Colonic mucosa (tissue), 4 donors: ENCODE results near the gene WDR49. TPM values are rescaled to one million over a fixed set of nuclear protein-coding genes. Genes with fewer than 3 reads are reported as not detected.

ENCODE experiments used
- DNase-seq: peaks from one replicate; pipeline ENCODE4 v3.0.0-alpha.2; 2020
- H3K27ac ChIP-seq: fragments of 200-600 bp; one replicate; pipeline ENCODE4 v1.8.0; 2021
- H3K27me3 ChIP-seq: fragments of 200-600 bp; one replicate; pipeline ENCODE4 v1.8.0; 2021
- H3K36me3 ChIP-seq: fragments of 200-600 bp; one replicate; pipeline ENCODE4 v1.8.0; 2021
- H3K4me1 ChIP-seq: fragments of 200-600 bp; one replicate; pipeline ENCODE4 v1.8.0; 2021; ENCODE audit warnings: mild to moderate bottlenecking
- H3K4me3 ChIP-seq: fragments of 200-600 bp; one replicate; pipeline ENCODE4 v1.8.0; 2021
- H3K9ac ChIP-seq, 2 donors: one replicate each; pipeline ENCODE4 v1.7.0; 2013; ENCODE audit warnings: control low read depth in 2 of 2, low read depth in 2 of 2, low read length in 2 of 2
- H3K9me3 ChIP-seq: fragments of 200-600 bp; one replicate; pipeline ENCODE4 v1.8.0; 2021
- CTCF ChIP-seq: fragments of 200-600 bp; IDR thresholded peaks from one replicate; pipeline ENCODE4 v1.8.0; 2022; ENCODE audit warnings: antibody characterized with exemption, mild to moderate bottlenecking
- intact Hi-C: fragments of 100-400 bp; cut with DNase I; formaldehyde crosslinking; loops from one replicate; pipeline ENCODE4 v1.14.1; 2022
- total RNA-seq, 2 donors: library from RNA; stranded (reverse); fragmentation: NEBNext Ultra II Directional in 1 of 2; extraction: Animal tissue kit (Norgen Biotek cat#: 25700) in 1 of 2; gene quantifications; one replicate each; pipeline ENCODE4 v1.2.1, GENCODE V29; 2021
- donor health status: healthy.
- donor health status: DM: no; HTN: no; CAD: no.
- donor health status: DM: no; HTN: no; CAD: no.

Gene WDR49
- total RNA-seq, 2 donors from 2014 or later = 0.98 TPM; not detected in 1

GRCh38 chr3:167568634-167569033 is 85.1 kb downstream of the WDR49 start:
- intact Hi-C loops = no loop called here
- Histone ChIP-seq H3K27me3 (no peaks in the 10 kb centered on the region), H3K4me3 (no peak overlapping the region), H3K9me3 (no peaks in the 10 kb centered on the region), H3K9ac (no peak overlapping the region), H3K4me1 (no peaks in the 10 kb centered on the region), H3K27ac (no peak overlapping the region), H3K36me3 (no peaks in the 10 kb centered on the region)
- no peak for DNase-seq
- TF ChIP-seq CTCF = no peak

GRCh38 chr3:167565489-167565888 is 88.3 kb downstream of the WDR49 start:
- Histone ChIP-seq H3K9ac (no peak overlapping the region), H3K27ac (no peak overlapping the region), H3K4me1 (no peaks in the 10 kb centered on the region), H3K27me3 (no peaks in the 10 kb centered on the region), H3K9me3 (no peaks in the 10 kb centered on the region), H3K4me3 (no peak overlapping the region), H3K36me3 (no peaks in the 10 kb centered on the region)
- no peak for TF ChIP-seq CTCF
- intact Hi-C loops = no loop called here
- DNase-seq = no peak

- H3K9ac ChIP-seq = no peak overlapping the region
- H3K9me3 ChIP-seq = no peaks in the 10 kb centered on the region
- no peak overlapping the region for H3K27ac ChIP-seq
- no peak overlapping the region for H3K4me3 ChIP-seq
- H3K4me1 ChIP-seq = no peaks in the 10 kb centered on the region
- TF ChIP-seq CTCF = no peak
- H3K36me3 ChIP-seq = no peaks in the 10 kb centered on the region
- DNase-seq = no peak
- H3K27me3 ChIP-seq = no peaks in the 10 kb centered on the region
- intact Hi-C loops = no loop called here
Observed at GRCh38 chr3:167564612-167565011, 89.1 kb downstream of the WDR49 start.

- Histone ChIP-seq H3K4me1 (no peaks in the 10 kb centered on the region), H3K36me3 (no peaks in the 10 kb centered on the region), H3K27ac (no peak overlapping the region), H3K9me3 (no peaks in the 10 kb centered on the region), H3K9ac (no peak overlapping the region), H3K4me3 (no peak overlapping the region), H3K27me3 (no peaks in the 10 kb centered on the region)
- DNase-seq = no peak
- no peak for TF ChIP-seq CTCF
- intact Hi-C loops = no loop called here
Observed at GRCh38 chr3:167559924-167560323, 93.8 kb downstream of the WDR49 start.

GRCh38 chr3:167554898-167555297 is 98.8 kb downstream of the WDR49 start:
- no peak overlapping the region for H3K27ac ChIP-seq

More at GRCh38 chr3:167554898-167555297, 98.8 kb downstream of the WDR49 start:
- DNase-seq = no peak
- TF ChIP-seq CTCF = no peak
- no peak overlapping the region for H3K4me3 ChIP-seq
- no peak overlapping the region for H3K9ac ChIP-seq
- no peaks in the 10 kb centered on the region for H3K4me1 ChIP-seq
- H3K9me3 ChIP-seq = no peaks in the 10 kb centered on the region
- intact Hi-C loops = no loop called here
- no peaks in the 10 kb centered on the region for H3K36me3 ChIP-seq
- H3K27me3 ChIP-seq = no peaks in the 10 kb centered on the region
